Lung microvascular endothelial cell (primary cell): ENCODE measurements around the gene TBC1D3B. TPM values are rescaled to one million over a fixed set of nuclear protein-coding genes. Genes with fewer than 3 reads are reported as not detected.
A peak's percentile ranks its signal among the peaks of the same experiment; 100 is the strongest.
"Not testable (repeated sequence)": the region's sequence is repeated elsewhere in the genome, so short reads cannot be mapped to it uniquely, and the experiment has no call there.

Experiments used
- DNase-seq, 2 donors: peaks; one replicate each; pipeline versions ENCODE4 v3.0.0 to v3.0.0-alpha.2; 2010; ENCODE audit warnings: low read depth in 2 of 2
- total RNA-seq: library from RNA; depleted of rRNA; stranded (reverse); fragments of >200 nt; gene quantifications from 2 replicates; pipeline ENCODE4 v1.2.1, GENCODE V29; 2014

The TBC1D3B gene
- total RNA-seq, 1 donor from 2014 or later, result 0.99 TPM

DNA sequence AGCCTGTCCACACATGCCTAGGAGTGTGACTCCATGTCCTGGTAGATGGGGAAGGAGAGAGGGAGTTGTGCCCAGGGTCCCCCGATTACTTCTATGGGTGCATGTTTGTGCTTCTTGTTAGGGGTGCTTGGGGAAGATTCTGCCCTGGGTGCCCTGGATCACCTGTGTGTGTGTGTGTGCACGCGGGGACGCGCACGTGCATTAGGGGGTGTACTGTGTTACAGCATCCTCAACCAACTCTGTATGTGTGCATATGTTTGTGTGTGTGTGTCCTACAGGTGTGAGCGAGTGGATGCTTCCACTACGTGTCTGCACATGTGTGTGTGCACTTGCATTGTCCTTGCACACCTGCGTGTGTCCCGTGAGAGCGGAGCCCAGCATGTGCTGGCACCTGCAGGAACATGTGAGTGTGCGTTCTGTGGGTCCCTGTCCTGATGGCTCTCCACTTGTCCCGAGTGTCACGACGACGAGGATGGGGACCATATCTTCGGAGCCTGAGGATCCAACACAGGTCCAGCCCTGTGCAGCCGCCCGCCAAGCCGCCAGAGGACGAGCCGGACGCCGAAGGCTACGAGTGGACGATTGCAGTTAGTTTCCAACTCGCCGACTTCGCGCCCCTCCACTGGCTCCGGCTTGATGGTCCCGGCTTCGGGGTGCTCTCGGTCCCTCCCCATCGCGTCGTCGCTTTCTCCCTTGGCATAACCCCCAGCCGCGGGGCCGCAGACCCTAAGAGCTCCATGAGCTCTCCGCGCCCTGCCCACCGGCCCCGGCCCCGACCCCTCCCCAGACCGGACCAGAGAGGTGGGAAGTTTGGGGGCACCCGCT lies 6.0 kb upstream of the TBC1D3B start:
- peak in 1 of 2 donors; percentile 43 for DNase-seq

DNA sequence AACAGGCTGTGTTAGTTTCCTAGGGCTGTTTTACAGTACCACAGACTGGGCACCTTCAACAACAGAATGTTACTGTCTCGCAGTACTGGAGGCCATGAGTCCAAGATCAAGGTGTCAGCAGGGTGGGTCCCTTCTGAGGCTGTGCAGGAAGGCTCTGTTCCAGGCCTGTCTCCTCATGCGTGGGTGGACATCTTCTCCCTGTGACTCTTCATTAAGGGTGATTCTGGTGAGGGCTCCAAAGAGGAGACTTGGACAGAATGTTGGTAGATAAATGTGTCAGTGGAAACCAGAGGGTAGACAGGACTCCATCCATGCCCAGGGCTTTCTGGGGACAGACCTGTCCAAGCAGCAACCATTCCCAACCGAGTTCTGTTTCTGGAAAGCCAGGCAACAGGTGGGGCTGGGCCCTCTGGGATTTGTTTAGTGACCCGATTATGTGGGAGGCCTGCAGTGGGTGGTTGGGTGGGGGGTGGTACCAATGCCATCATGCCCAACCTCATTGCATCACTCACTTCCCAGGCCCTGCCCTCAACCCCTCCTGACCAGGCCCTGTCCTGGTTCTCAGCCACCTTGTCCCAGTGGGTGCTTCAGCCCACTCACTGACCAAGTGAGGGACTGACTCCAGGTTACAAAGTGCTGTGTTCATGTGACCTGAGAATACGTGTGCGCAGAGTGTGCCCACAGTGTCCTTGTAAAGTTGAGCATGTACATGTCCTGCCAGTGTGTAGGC lies 5.2 kb upstream of the TBC1D3B start:
- not testable (repeated sequence) for DNase-seq

DNA sequence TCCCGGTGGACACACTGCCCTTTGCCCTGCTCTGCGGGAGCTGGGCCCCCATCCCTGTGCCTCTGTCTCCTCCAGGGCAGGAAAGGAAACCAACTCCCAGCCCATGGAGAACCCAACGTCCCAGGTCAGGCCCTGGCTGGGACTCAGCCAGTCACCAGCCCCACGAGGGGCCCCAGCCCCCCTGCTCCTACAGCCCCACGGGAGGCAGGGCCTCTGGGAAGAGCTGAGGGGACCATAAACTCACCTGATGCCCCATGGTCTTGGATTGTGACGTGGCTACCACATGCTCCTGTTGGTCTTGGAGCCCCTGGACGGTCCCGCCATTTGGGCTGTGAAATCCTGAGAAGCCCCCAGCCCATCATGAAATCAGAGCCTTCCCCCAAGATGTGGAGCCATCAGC lies 7.6 kb downstream of the TBC1D3B start:
- not testable (repeated sequence) for DNase-seq

DNA sequence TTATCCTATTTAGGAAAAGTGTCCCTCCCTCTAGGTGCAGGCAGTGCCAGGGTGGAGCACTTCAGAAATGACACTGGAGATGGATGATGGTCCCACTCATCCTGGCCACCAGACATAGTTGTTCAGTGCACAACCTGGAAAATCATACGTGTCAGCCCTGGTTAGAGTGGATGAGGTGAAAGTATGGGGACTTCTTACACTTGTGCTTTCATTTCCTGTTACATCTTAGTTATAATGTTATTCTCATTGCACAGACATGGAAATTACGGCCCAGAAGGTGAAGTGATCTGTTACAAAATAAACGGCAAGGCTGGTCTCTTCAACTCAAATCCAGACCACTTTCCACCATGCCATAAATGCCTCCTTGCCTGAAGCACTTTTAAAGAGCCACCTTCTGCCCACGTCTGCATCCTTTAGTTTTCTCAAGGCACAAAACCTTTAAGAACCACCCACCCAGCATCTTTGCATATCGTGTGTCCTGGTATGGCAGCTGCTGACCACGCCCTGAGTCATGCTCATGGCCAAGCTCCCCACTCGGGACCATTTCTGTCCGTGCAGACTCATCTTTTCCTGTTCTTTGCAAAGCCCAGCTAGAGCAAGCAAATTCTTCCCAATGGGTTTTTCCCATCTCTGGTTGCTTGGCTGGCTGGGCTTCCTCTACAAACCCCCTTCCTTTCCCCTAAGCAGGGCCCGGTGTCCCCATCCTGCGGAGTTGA lies 22.4 kb downstream of the TBC1D3B start:
- DNase-seq, result peak in 1 of 2 donors; percentile 3

DNA sequence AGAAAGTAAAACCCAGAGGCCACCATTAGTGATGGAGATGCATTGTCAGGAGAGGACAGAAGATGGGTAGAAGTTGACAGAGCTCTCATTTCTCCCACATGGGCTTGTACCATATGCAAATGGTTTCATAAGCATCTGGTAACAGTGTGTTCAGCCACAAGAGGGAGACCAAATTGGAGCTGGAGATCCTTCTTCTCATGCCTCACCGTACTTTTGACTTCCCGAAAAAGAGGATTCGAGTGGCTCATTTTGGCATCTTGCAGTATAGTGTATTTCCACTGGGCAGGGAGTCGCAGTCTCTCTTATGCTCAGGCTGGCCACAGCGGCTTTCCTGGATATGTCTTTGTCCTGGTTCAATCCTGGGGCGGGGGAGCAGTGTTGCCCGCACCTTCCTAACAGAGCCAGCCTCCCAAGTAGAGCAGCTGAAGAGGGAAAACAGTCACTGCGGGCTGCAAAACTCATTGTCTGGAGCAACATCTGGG lies 23.8 kb downstream of the TBC1D3B start:
- no peak for DNase-seq

DNA sequence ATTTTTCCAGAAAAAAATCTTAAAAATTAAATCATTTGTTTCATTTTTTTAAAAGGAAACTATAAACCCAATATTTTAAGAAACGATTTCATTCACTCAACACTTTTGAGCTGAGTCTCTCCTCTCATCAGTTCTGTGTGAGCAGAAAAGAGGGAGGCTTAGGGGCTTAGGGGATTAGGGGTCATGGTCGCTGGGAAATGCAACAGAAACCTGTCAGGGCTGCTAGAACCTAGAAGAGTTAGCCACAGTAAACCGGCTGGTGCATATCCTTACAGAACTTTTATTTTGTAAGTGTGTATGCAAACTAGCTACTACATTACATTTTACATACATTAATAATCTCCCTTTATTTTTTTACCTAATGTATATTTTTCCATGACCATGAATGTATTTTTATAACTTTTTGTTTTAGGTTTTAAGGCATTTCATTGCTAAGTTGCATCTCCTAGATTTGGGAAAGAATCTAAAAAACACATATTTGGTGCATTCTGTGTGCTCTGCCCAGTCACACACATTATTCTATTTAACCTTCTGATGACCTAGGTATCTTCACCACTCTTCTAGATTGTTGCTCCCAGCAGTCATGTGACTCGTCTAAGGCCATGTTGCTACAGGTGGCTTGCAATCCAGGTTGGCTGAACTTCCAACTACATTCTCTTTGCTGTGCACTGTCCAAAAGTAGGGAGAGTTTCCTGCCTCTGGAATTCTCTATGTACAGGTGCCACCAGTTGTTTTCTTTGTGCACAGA lies 24.4 kb downstream of the TBC1D3B start:
- DNase-seq, result no peak

DNA sequence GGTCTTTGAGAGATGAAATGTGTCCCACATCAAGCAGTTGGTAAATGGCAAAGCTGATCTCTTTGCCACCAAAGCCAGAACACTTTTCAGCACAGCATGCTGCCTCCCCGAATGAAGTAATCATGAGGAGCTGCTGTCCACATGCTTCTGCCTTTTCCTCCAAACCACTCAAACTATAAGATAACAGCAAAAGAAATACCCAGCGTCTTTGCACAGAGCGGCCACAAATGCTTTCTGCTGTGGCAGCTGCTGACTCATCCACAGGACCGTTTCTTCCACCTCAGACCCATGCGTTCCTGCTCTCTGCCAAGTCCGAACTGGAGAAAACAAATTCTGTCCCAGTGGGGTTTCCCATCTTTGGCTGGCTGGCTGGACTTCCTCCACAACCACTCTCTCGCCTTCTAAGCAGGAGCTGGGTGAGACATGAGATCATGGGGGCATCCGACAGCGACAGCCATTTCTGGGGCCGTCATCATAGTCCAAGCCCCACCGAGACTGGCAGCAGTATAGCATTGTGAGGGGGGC lies 27.1 kb downstream of the TBC1D3B start:
- DNase-seq, result no peak

DNA sequence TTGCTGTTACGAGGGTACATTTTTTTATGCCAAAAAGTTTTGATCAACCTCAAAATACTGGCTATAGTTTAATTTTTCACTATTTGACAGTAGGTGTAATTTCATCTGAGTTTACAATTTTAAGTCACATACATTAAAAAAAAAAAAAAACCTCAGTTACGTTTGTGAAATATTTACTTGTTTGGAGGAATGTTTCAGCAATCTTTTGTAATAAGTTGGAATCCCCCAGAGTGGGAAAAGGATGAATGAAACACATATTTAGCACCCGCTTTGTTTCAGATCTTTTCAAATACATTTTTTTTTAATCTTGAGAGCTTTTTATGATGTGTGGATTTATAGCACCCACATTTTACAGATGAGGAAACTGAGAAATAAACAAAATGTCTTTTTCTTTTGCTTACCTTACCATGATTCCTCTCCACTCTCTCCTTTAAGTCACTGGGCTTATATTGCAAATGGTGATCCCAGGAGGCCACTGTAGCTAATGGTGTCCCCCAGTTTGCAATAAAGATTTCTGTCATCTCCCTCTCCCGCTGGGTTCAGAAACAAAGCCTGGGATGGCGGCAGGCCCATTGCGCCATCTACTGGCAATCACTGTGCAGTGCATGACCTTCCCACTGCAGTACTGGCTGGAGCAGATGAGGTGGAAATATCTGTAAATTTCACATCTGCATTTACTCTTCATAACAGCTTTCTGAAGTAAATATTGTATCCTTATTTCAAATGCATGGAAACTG lies 27.7 kb downstream of the TBC1D3B start:
- peak; percentile 72 to 78 for DNase-seq

DNA sequence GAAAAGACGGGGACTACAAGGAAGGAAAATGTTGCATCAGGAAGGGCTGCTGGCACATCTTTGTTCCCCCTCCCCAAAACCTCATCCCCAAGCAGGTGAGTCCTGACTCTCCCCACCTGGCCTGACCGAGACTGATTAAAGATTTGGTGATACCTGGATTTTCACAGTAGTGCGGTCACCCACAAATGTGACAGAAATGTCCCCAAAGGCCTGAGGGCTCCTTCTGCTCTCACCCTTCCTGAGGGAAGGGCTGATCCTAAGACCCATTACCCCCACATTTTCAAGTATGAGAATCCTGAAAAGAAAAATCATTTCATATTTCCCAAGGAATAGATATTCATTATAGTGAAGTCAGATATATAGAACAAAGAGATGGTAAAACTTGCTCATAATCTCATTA lies 28.8 kb downstream of the TBC1D3B start:
- DNase-seq, result no peak

DNA sequence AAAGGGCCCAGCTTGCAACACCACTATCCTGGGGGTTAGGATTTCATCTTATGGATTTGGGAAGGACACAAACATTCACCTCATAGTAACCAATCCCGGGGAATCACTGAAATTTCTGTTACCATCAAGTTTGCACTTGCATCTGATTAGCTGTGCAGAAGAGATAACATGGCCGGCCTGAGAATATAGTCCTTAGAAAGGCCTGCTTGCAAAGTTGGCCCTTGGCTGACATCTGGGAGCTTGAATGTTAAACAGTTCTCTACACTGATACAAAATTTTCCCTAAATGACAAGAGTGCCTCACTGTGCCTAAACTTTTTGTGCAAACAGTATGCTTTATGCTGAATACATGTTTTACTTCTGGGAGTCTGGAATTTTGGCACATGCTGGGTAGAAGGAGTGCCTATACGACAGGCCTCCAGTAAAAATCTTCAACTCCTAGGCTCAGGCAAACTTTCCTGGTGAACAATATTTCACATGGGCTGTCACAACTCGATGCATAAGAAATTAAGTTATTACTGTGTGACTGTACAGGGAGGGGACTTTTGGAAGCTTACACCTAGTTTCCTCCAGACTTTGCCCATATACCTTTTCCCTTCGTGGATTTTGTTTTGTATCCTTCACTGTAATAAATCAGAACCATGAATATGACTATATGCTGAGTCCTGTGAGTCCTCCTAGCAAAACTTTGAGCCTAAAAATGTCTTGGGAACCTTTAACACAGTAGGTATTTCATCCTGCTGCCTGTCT lies 31.3 kb downstream of the TBC1D3B start:
- no peak for DNase-seq

DNA sequence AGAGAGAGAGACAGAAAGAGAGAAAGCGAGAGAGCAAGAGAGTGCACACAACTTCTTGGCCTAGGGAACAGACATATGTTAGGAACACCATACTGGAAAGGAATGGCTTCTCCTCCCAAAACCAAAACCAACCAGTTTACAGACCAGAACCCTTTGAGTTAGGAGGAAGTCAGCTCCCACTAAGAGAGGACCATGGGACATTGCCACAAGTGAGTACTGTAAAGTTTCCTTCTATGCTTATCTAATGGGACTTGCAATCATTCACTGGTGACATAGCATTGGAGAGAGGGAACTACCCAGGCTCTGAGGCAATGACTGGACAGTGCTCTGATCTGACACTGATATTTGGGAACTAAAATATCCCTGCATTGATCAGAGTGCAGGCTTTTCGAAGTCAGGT lies 32.4 kb downstream of the TBC1D3B start:
- DNase-seq, result no peak

DNA sequence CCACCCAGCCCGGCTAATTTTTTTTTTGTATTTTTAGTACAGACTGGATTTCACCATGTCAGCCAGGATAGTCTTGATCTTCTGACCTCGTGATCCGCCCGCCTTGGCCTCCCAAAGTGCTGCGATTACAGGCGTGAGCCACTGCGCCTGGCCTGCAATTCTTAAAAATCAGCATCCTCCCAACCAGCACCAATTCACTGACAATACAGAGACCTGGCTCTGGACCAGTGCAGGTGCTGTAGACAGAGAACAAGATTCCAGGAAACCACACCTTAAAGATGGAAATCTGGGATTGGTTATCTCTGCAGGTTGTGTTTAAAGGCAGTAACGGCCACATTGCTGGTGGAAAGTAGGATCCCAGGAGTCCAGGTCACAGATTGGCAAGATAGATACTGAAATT lies 33.6 kb downstream of the TBC1D3B start:
- DNase-seq, result no peak

DNA sequence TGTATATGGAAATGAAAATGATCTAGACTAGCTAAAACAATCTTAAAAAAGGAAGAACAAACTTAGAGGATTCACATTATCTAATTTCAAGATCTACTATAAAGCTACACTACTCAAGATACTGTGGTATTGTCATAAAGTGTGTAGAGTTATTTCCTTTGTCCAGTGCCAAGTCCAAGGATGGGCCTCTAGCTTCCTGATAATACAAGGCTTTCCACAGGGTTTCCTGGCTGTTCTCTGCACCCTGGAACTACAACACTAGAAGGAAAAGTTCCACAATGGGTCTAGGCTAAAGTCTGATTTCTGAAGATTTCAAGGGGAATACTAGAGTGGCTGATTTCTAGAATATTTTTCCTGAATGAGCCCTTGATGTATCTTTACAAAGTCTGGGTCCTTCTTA lies 34.2 kb downstream of the TBC1D3B start:
- DNase-seq, result no peak

DNA sequence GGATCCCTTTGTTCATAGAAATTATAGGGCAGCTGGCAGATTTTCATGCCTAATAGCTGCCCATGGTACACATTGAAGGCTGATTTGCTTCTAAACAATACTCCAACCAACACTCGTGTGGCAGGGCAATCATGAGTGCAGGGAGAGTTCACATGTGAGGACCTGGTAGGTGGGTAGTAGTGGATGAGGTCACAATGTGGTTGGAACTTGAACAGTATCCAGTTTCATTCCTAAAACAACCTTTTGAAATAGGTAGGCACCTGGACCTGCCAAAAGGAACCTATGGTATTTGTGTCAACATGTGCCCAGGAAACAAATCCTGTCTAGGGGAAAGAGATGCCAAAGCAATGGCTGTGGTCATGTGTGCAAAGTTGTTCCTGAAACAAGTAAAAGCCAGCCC lies 40.0 kb downstream of the TBC1D3B start:
- DNase-seq, result no peak

DNA sequence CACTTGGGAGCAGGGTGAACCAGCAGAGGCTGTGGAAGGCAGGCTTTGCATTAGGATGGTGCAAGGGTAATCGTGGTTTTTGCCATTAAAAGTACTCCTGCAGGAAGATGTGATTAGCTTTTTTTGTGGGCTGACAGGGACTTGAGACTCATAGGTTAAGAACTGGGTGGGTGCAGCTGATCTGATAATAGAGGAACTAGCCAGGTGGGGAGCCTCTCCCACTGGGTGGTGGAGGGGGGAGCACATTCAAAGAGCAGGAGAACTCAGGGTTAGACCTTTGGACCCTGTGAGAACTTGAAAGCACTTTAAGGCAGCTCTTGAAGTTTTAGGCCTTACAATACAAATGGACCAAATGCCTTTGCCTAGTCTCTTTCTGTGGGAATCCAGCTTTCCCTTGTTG lies 40.4 kb downstream of the TBC1D3B start:
- no peak for DNase-seq

DNA sequence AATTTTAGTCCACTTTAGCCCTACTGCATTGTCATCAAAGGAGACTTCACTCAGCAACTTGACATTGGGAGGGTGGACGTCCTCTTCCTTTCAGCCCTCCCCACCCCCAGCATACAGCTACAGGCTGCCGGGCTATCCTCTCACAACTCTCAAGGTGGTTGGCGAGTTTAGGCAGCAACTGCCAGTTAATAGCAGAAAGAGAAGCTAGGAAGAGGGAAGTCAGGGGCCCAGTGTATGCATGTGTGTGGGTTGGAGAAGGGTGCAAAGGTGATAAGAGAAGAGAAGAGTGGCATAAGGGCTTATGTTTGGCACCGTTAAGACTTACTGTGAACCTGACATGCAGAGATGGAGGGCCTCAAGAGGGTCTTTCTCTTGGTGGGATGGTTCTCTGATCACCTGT lies 41.0 kb downstream of the TBC1D3B start:
- DNase-seq, result no peak

DNA sequence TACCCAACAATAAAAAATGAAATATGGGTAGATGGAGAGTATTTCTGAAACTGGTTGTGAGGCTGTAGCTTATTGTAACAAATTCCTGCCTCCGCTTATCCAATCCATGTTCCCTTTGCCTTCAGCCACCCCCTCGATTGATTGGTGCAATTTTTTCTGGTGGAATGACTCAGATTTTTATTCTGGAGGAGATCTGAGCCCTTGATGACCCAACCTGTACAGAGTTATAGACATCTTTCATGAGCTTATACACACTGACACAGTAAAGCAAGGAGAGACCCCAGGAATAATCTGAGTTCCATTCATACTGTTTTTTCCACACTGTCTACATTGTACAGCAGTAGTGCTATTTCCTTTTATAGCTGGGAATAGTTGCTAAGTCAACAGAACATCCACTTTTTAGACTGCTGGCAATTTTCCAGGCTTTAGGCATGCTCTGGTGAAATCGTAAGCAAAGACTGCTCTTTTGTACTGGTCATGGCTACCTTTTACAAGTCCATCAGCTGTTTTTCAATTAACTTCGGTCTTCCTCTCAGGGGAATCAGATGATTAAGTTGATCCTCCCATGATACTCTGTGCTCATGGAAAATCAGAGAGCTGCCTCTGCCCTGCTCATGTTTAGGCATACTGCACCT lies 42.7 kb downstream of the TBC1D3B start:
- DNase-seq, result peak in 1 of 2 donors; percentile 83

DNA sequence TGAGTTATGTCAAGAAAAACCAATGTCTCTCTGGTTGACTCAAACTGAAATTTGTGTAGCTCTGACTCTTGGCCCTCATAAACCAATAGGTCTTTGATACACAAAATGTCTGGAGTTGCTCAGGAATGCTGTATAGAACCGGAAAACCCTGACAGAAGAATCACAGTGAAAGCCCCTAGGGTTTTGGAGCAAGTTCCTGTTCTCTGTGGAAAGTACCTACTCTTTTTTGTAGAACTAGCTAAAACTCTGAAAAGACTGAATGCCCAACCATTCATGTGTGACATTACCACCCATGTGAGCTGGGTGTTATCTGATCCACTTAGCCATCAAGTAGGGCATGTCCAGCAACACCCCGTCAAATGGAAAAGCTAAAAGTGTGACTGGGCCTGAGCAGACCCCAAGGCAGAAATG lies 44.0 kb downstream of the TBC1D3B start:
- DNase-seq, result no peak

DNA sequence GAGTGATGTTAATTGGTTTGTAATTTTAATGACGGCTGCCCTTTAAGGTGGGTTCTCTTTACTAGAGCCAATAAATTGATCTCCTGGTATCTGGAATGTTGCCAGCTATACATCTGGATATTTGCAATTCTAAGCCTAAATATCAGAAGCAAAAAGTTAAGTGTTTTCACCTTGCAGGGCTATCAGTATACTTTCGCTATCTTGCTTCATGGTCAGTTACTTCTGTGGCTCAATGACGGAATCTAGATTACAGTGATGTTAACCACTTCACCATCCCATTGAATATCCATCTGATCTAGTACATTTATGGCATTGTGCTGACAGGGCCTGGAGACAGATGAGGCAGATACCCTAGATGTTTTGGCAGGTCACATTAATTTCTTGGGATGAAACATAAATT lies 44.5 kb downstream of the TBC1D3B start:
- DNase-seq, result no peak
